ENCODE results near the gene MYLK. TPM values are rescaled to one million over a fixed set of nuclear protein-coding genes. Genes with fewer than 3 reads are reported as not detected.

Gene MYLK
- total RNA-seq, 2 experiments from 2014 or later: 0.22 TPM; not detected in 1

DNA sequence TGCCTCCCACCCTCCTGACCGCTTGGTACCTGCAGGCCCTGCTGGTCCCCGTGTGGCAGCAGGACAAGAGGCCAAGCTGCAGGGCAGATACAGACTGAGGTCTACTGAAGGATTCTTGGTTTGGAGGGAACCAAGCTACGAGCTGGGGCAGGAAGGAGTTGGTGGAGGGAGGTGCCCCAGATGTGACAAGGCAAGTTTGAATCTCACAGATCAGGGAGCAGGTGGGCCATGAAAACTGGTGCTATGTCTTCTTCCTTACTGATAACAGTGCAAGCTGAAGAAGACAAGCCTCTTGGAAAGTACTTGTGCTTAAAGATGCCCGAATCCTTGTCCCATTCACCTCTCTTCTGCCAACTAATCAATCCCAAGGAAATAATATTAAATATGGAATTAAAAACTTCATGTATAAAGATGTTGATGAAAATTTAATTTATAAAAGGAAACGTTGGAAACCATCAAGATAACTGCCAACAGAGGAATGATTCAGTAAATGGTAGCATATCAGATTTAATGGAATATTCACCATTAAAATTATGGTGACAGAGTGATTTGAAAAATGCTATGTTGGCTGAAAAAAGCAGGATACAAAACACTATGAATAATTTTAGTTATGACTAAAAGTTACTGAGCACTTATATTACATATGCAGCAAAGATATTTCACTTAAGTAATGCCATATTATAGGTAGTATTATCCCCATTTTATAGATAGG lies 107.9 kb downstream of the MYLK start:
- Histone ChIP-seq H3K27me3 (ENCODE audit: control insufficient read depth in 1 of 2, insufficient read depth in 2 of 2, low read length in 2 of 2) (no peaks in the 10 kb centered on the region), H3K9me3 (ENCODE audit: control insufficient read depth in 1 of 2, insufficient read depth in 1 of 2, low read length in 2 of 2) (no peaks in the 10 kb centered on the region), H3K4me1 (ENCODE audit: insufficient read depth, low read length) (no peaks in the 10 kb centered on the region), H3K4me3 (ENCODE audit: low read length) (no peak overlapping the region), H3K36me3 (ENCODE audit: insufficient read depth, low read length) (no peaks in the 10 kb centered on the region), H3K27ac (ENCODE audit: low read depth in 1 of 2, low read length in 2 of 2) (no peak overlapping the region)
- Mint-ChIP-seq H3K27me3 (peaks cover 6% of the 10 kb centered on the region), H3K4me1 (ENCODE audit: low read depth) (no peaks in the 10 kb centered on the region), H3K27ac (no peak overlapping the region), H3K9me3 (no peaks in the 10 kb centered on the region), H3K4me3 (no peak overlapping the region), H3K36me3 (ENCODE audit: low read depth) (no peaks in the 10 kb centered on the region)
- ChIA-PET POLR2A (no interaction called here), CTCF (no interaction called here)
- TF ChIP-seq, protein P1, sequence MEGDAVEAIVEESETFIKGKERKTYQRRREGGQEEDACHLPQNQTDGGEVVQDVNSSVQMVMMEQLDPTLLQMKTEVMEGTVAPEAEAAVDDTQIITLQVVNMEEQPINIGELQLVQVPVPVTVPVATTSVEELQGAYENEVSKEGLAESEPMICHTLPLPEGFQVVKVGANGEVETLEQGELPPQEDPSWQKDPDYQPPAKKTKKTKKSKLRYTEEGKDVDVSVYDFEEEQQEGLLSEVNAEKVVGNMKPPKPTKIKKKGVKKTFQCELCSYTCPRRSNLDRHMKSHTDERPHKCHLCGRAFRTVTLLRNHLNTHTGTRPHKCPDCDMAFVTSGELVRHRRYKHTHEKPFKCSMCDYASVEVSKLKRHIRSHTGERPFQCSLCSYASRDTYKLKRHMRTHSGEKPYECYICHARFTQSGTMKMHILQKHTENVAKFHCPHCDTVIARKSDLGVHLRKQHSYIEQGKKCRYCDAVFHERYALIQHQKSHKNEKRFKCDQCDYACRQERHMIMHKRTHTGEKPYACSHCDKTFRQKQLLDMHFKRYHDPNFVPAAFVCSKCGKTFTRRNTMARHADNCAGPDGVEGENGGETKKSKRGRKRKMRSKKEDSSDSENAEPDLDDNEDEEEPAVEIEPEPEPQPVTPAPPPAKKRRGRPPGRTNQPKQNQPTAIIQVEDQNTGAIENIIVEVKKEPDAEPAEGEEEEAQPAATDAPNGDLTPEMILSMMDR (IDR thresholded peaks at IDR 0.05): no peak
- DNase-seq: no peak
- no peak for ATAC-seq (ENCODE audit: poor library complexity)
- intact Hi-C loops (cut with DNase I, micrococcal nuclease): no loop called here

GRCh38 chr3:123774474-123774873 lies 109.7 kb downstream of the MYLK start:
- no peaks in the 10 kb centered on the region for H3K36me3 ChIP-seq (ENCODE audit: insufficient read depth, low read length)
- H3K9me3 ChIP-seq (ENCODE audit: control insufficient read depth in 1 of 2, insufficient read depth in 1 of 2, low read length in 2 of 2): no peaks in the 10 kb centered on the region
- intact Hi-C loops (cut with DNase I, micrococcal nuclease): no loop called here
- no peak for DNase-seq
- Mint-ChIP-seq H3K4me3 (no peak overlapping the region), H3K4me1 (ENCODE audit: low read depth) (no peaks in the 10 kb centered on the region), H3K9me3 (no peaks in the 10 kb centered on the region), H3K36me3 (ENCODE audit: low read depth) (no peaks in the 10 kb centered on the region), H3K27me3 (peaks cover 6% of the 10 kb centered on the region), H3K27ac (no peak overlapping the region)
- ChIA-PET POLR2A (no interaction called here), CTCF (no interaction called here)
- ATAC-seq (ENCODE audit: poor library complexity): no peak
- H3K4me3 ChIP-seq (ENCODE audit: low read length): no peak overlapping the region
- no peak overlapping the region for H3K27ac ChIP-seq (ENCODE audit: low read depth in 1 of 2, low read length in 2 of 2)
- H3K4me1 ChIP-seq (ENCODE audit: insufficient read depth, low read length): no peaks in the 10 kb centered on the region
- no peaks in the 10 kb centered on the region for H3K27me3 ChIP-seq (ENCODE audit: control insufficient read depth in 1 of 2, insufficient read depth in 2 of 2, low read length in 2 of 2)
- TF ChIP-seq, protein P1 (IDR thresholded peaks at IDR 0.05): no peak

DNA sequence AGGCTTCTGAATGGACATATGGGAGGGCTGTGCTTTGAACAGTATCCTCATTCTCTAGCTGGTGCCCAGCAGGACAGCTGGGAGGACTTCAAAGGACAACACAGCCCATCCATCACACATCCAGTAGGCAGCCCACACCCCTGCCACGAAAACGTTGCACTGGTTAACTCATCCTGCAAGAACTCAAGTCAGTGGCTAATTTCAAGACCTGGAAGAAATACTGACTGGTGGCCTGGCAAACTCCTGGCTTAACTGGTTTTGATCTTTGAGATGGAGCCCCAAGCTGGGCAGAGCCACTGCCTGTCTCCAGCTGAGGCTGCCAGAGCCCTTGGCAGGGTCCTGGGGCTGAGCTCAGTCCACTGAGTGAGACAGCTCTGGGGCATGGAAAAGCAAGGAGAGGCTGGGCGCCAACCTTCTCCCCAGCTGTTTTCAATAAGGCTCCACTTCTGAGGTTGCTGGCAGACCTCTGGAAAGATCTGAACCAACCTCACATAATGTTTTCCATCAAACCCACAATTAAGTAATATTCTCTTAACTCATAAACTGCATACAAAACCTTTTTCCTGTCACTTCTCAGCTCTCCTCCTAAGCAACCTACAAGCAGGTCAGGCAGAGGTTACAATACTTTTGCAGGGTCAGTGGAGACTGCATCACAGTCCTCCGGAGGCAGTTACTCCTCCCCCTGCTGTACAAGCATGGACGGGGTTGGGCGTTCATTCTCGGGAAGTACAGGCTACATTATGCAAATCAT lies 110.3 kb downstream of the MYLK start:
- no peak overlapping the region for H3K27ac Mint-ChIP-seq
- Histone ChIP-seq H3K27ac (ENCODE audit: low read depth in 1 of 2, low read length in 2 of 2) (no peak overlapping the region), H3K36me3 (ENCODE audit: insufficient read depth, low read length) (no peaks in the 10 kb centered on the region), H3K27me3 (ENCODE audit: control insufficient read depth in 1 of 2, insufficient read depth in 2 of 2, low read length in 2 of 2) (no peaks in the 10 kb centered on the region), H3K4me1 (ENCODE audit: insufficient read depth, low read length) (no peaks in the 10 kb centered on the region), H3K9me3 (ENCODE audit: control insufficient read depth in 1 of 2, insufficient read depth in 1 of 2, low read length in 2 of 2) (no peaks in the 10 kb centered on the region), H3K4me3 (ENCODE audit: low read length) (no peak overlapping the region)
- H3K9me3 Mint-ChIP-seq: no peaks in the 10 kb centered on the region
- ChIA-PET CTCF (no interaction called here), POLR2A (no interaction called here)
- H3K27me3 Mint-ChIP-seq: peaks cover 6% of the 10 kb centered on the region
- H3K4me3 Mint-ChIP-seq: no peak overlapping the region
- TF ChIP-seq, protein P1 (IDR thresholded peaks at IDR 0.05): no peak
- DNase-seq (no peak), ATAC-seq (ENCODE audit: poor library complexity) (no peak)
- H3K36me3 Mint-ChIP-seq (ENCODE audit: low read depth): no peaks in the 10 kb centered on the region
- intact Hi-C loops (cut with DNase I, micrococcal nuclease): no loop called here
- no peaks in the 10 kb centered on the region for H3K4me1 Mint-ChIP-seq (ENCODE audit: low read depth)
